Measurements from ENCODE around the gene MAP3K9. TPM values are rescaled to one million over a fixed set of nuclear protein-coding genes. Genes with fewer than 3 reads are reported as not detected.

MAP3K9 gene
- total RNA-seq, 4 donors from 2014 or later: 12.6 to 16.5 (median 14.7) TPM

DNA sequence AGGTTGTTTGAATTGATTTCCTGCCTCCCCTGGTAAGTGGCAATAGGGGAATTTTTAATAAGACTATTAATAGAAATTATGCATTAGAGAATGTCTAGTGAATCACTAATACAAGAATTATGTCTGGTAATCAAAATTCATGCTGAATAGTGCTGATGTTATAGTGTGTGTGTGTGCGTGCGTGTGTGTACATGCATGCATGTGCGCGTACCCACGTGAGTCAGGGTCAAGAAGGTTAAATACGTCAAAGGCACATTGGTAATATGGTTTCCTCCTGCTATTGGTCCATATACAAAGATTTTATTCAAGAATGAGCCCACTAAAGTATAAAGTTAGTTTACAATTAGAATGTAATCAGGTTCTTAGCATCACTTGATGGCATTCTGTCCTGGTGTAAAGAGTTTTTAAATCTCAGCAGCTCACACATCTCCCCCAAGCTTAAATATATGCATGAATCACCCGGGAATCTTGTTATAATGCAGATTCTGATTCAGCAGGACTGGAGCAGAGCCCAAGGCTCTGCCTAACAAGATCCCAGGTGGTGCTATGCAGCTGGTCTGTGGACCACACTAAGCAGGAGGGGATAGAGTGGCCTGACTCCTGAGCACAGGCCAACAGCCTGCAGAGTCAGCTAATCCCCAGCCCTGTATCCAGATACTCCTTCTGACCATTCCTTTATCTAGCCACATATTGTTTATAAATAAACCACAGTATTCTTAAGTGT lies 123.7 kb downstream of the MAP3K9 start:
- WGBS: 71% methylated on average over 7 of the region's 7 CpGs
- TF ChIP-seq, protein P1, sequence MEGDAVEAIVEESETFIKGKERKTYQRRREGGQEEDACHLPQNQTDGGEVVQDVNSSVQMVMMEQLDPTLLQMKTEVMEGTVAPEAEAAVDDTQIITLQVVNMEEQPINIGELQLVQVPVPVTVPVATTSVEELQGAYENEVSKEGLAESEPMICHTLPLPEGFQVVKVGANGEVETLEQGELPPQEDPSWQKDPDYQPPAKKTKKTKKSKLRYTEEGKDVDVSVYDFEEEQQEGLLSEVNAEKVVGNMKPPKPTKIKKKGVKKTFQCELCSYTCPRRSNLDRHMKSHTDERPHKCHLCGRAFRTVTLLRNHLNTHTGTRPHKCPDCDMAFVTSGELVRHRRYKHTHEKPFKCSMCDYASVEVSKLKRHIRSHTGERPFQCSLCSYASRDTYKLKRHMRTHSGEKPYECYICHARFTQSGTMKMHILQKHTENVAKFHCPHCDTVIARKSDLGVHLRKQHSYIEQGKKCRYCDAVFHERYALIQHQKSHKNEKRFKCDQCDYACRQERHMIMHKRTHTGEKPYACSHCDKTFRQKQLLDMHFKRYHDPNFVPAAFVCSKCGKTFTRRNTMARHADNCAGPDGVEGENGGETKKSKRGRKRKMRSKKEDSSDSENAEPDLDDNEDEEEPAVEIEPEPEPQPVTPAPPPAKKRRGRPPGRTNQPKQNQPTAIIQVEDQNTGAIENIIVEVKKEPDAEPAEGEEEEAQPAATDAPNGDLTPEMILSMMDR (IDR thresholded peaks at IDR 0.05): no peak
- TF ChIP-seq POLR2AphosphoS5 (IDR thresholded peaks at IDR 0.05) (no peak), POLR2A (IDR thresholded peaks at IDR 0.05) (no peak), EP300 (IDR thresholded peaks at IDR 0.05) (no peak)
- no peak for DNase-seq (ENCODE audit: low spot score in 2 of 2)
- Histone ChIP-seq H3K36me3 (no peaks in the 10 kb centered on the region), H3K4me1 (no peaks in the 10 kb centered on the region), H3K27me3 (no peaks in the 10 kb centered on the region), H3K4me3 (no peak overlapping the region), H3K27ac (no peak overlapping the region), H3K9me3 (no peaks in the 10 kb centered on the region)

DNA sequence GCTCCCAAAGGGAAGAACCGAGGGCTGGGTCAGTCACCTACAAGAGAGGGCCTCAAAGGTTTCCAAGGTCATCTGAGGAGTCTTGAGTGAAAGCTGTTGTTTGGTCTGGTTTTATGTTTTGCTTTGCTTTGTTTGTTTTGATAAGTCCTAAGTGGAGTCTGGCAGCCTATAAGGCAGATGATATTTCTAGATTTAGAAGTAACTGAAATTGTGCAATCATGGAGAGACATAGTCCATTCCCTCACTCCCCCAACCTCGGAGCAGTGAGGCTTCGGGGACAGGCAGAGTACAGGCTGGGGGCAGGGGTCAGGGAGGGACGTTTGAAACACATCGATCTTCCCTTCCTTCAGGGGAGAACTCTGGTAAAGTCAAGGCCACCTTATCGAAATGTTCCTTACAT lies 125.3 kb downstream of the MAP3K9 start:
- 65% methylated on average over 6 of the region's 6 CpGs for WGBS
- Histone ChIP-seq H3K4me3 (no peak overlapping the region), H3K36me3 (no peaks in the 10 kb centered on the region), H3K4me1 (no peaks in the 10 kb centered on the region), H3K9me3 (no peaks in the 10 kb centered on the region), H3K27me3 (no peaks in the 10 kb centered on the region), H3K27ac (no peak overlapping the region)
- no peak for DNase-seq (ENCODE audit: low spot score in 2 of 2)
- TF ChIP-seq POLR2AphosphoS5 (IDR thresholded peaks at IDR 0.05) (no peak), EP300 (IDR thresholded peaks at IDR 0.05) (no peak), POLR2A (IDR thresholded peaks at IDR 0.05) (no peak)
- TF ChIP-seq, protein P1 (IDR thresholded peaks at IDR 0.05): no peak

DNA sequence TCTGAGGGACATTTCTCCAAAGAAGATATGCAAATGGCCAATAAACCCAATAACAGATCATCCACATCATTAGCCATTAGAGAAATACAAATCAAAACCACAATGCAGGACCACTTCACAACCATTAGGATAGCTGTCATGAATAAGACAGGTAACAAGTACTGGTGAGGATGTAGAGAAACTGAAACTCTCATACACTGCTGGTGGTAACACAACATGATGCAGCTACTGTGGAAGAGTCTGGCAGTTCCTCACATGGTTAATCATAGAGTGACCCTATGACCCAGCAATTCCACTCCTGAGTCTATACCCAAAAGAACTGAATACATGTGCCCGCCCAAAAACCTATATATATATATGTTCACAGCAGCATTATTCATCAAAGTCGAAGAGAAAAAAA lies 128.6 kb downstream of the MAP3K9 start:
- WGBS: 97% methylated on average over 2 of the region's 2 CpGs
- H3K36me3 ChIP-seq: no peaks in the 10 kb centered on the region
- no peaks in the 10 kb centered on the region for H3K9me3 ChIP-seq

DNA sequence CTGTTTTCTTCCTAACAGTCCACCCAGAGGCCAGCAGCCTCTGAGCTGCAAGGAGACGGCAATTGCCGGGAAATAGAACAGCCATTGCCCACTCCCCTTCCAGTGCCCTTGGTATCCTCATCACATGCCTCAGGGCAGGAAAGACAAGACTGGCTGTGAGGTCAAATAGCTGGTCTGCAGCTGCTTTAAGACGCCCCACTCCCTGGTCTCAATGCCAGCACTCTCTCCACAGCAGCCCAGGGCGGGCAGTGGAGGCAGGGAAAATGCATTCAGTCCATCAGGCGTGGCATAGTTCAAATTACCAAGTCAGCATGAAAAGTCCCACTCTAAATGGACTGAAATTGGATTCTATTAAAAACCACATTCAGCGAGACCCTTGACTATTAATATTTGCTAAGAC lies 132.0 kb downstream of the MAP3K9 start:
- no peaks in the 10 kb centered on the region for H3K4me1 ChIP-seq
- whole genome bisulfite sequencing: 92% methylated on average over 6 of the region's 6 CpGs
- H3K4me3 ChIP-seq: no peak overlapping the region
- no peaks in the 10 kb centered on the region for H3K36me3 ChIP-seq
- TF ChIP-seq POLR2AphosphoS5 (IDR thresholded peaks at IDR 0.05) (no peak), POLR2A (IDR thresholded peaks at IDR 0.05) (no peak), EP300 (IDR thresholded peaks at IDR 0.05) (no peak)
- TF ChIP-seq, protein P1 (IDR thresholded peaks at IDR 0.05): no peak
- no peak for DNase-seq (ENCODE audit: low spot score in 2 of 2)
- H3K27me3 ChIP-seq: no peaks in the 10 kb centered on the region
- H3K27ac ChIP-seq: no peak overlapping the region
- no peaks in the 10 kb centered on the region for H3K9me3 ChIP-seq

More for the DNA sequence above, 128.6 kb downstream of the MAP3K9 start:
- Histone ChIP-seq H3K27me3 (no peaks in the 10 kb centered on the region), H3K4me3 (no peak overlapping the region), H3K27ac (no peak overlapping the region), H3K4me1 (no peaks in the 10 kb centered on the region)
- no peak for TF ChIP-seq POLR2A (IDR thresholded peaks at IDR 0.05)
- TF ChIP-seq EP300 (IDR thresholded peaks at IDR 0.05): no peak
- TF ChIP-seq, protein P1 (IDR thresholded peaks at IDR 0.05): no peak
- TF ChIP-seq POLR2AphosphoS5 (IDR thresholded peaks at IDR 0.05): no peak
- DNase-seq (ENCODE audit: low spot score in 2 of 2): no peak

Other genes starting within 250 kb of the MAP3K9 start
- gene MED6, start 208.9 kb downstream of the MAP3K9 start, total RNA-seq: 10 to 100 TPM; 38.1 to 76.0 (median 42.1) TPM
- 1 to 10 TPM; 3.6 to 8.7 (median 4.7) TPM for gene TTC9, start 167.6 kb downstream of the MAP3K9 start, total RNA-seq
- gene PCNX1, start 97.9 kb upstream of the MAP3K9 start, total RNA-seq: 10 to 100 TPM; 22.0 to 95.4 (median 29.7) TPM

Data from suprapubic skin (tissue), 4 donors.